OCI-LY3 (cell line): ENCODE results near the gene OSCP1.

Experiments used
- H2AFZ ChIP-seq: fragments of 200-600, 300-600 bp; shearing (Covaris generic); 2 replicates; pipeline ENCODE4 v1.6.0; 2014; ENCODE audit warnings: antibody characterized with exemption, low read depth, low read length
- H3K27ac ChIP-seq: fragments of 200-600, 300-600 bp; sonication (generic); 2 replicates; pipeline ENCODE4 v1.5.1; 2014; ENCODE audit warnings: mild to moderate bottlenecking, low read length, moderate library complexity, mixed read lengths
- H3K27me3 ChIP-seq: fragments of 200-600, 300-600 bp; sonication (generic); 2 replicates; pipeline ENCODE4 v1.6.1; 2014; ENCODE audit warnings: low read depth, low read length, mixed read lengths
- H3K36me3 ChIP-seq: fragments of 200-600, 300-600 bp; sonication (generic); replicated peaks from 2 replicates; pipeline ENCODE3; 2014; ENCODE audit warnings: low read depth, low read length, mixed read lengths
- H3K4me1 ChIP-seq: fragments of 300-600, 200-600 bp; sonication (generic); 2 replicates; pipeline ENCODE4 v1.6.1; 2014; ENCODE audit warnings: low read length, mixed read lengths
- H3K4me2 ChIP-seq: fragments of 200-600, 300-600 bp; sonication (generic); 2 replicates; pipeline ENCODE4 v1.6.1; 2014; ENCODE audit warnings: low read length, mixed read lengths
- H3K4me3 ChIP-seq: fragments of 300-600, 200-600 bp; sonication (generic); 2 replicates; pipeline ENCODE4 v1.5.1; 2014; ENCODE audit warnings: antibody characterized with exemption, mild to moderate bottlenecking, low read length, moderate library complexity
- H3K79me2 ChIP-seq: fragments of 300-600, 200-600 bp; shearing (Covaris generic); 2 replicates; pipeline ENCODE4 v1.6.1; 2014; ENCODE audit warnings: mild to moderate bottlenecking, low read length, mixed read lengths
- H3K9ac ChIP-seq: fragments of 300-600, 200-600 bp; shearing (Covaris generic); 2 replicates; pipeline ENCODE4 v1.6.0; 2014; ENCODE audit warnings: mild to moderate bottlenecking, low read length, moderate library complexity
- H3K9me3 ChIP-seq: fragments of 200-600, 300-600 bp; shearing (Covaris generic); 2 replicates; pipeline ENCODE4 v1.6.1; 2014; ENCODE audit warnings: low read length, mixed read lengths; ENCODE audit not compliant: insufficient read depth
- H4K20me1 ChIP-seq: fragments of 200-600, 300-600 bp; sonication (generic); 2 replicates; pipeline ENCODE4 v1.6.1; 2016; ENCODE audit warnings: low read length, mixed read lengths; ENCODE audit not compliant: insufficient read depth
- CTCF ChIP-seq: fragments of 200-600, 300-600 bp; sonication (generic); IDR thresholded peaks from 2 replicates; pipeline ENCODE4 v1.5.1; 2014; ENCODE audit warnings: antibody characterized with exemption, low read length, low read depth
- EZH2phosphoT487 ChIP-seq: fragments of 200-600 bp; shearing (Covaris generic); IDR thresholded peaks from 2 replicates; pipeline ENCODE4 v1.6.1; 2018; ENCODE audit warnings: antibody characterized with exemption, mixed run types, low read depth

Gene OSCP1

GRCh38 chr1:36425791-36426190, 24.5 kb downstream of the OSCP1 start:
- Histone ChIP-seq H3K4me2 (no peak overlapping the region), H3K4me3 (no peak overlapping the region), H4K20me1 (no peaks in the 10 kb centered on the region), H3K27me3 (no peaks in the 10 kb centered on the region), H3K79me2 (no peaks in the 10 kb centered on the region), H3K9me3 (no peaks in the 10 kb centered on the region), H2AFZ (no peak overlapping the region), H3K4me1 (no peaks in the 10 kb centered on the region), H3K36me3 (no peaks in the 10 kb centered on the region), H3K27ac (no peak overlapping the region), H3K9ac (no peak overlapping the region)
- TF ChIP-seq EZH2phosphoT487 (no peak), CTCF (no peak)

GRCh38 chr1:36421649-36422048, 28.6 kb downstream of the OSCP1 start:
- Histone ChIP-seq H2AFZ (no peak overlapping the region), H3K4me1 (peaks cover 5% of the 10 kb centered on the region; the same call in 1 of the 2 replicates), H3K36me3 (no peaks in the 10 kb centered on the region), H3K4me3 (no peak overlapping the region), H3K27ac (no peak overlapping the region), H3K79me2 (no peaks in the 10 kb centered on the region), H3K9me3 (no peaks in the 10 kb centered on the region), H3K4me2 (no peak overlapping the region), H4K20me1 (no peaks in the 10 kb centered on the region), H3K9ac (no peak overlapping the region), H3K27me3 (no peaks in the 10 kb centered on the region)
- TF ChIP-seq EZH2phosphoT487, result no peak
- TF ChIP-seq CTCF, result no peak

- Histone ChIP-seq H3K9me3 (no peaks in the 10 kb centered on the region), H3K9ac (no peak overlapping the region), H3K36me3 (no peaks in the 10 kb centered on the region), H3K4me3 (no peak overlapping the region), H4K20me1 (no peaks in the 10 kb centered on the region), H3K27ac (no peak overlapping the region), H3K4me1 (peaks cover 5% of the 10 kb centered on the region; the same call in 1 of the 2 replicates), H3K79me2 (no peaks in the 10 kb centered on the region), H3K4me2 (peak overlapping the region; percentile 37; the same call in 1 of the 2 replicates), H3K27me3 (no peaks in the 10 kb centered on the region), H2AFZ (peak overlapping the region; percentile 46; the same call in 1 of the 2 replicates)
- peak; percentile 78 for TF ChIP-seq CTCF
- TF ChIP-seq EZH2phosphoT487, result no peak
Observed at GRCh38 chr1:36420836-36421317, 29.4 kb downstream of the OSCP1 start.

GRCh38 chr1:36420409-36420808, 29.8 kb downstream of the OSCP1 start:
- no peaks in the 10 kb centered on the region for H3K27me3 ChIP-seq
- no peak overlapping the region for H3K4me3 ChIP-seq
- no peaks in the 10 kb centered on the region for H3K36me3 ChIP-seq
- H3K79me2 ChIP-seq, result no peaks in the 10 kb centered on the region
- no peak overlapping the region for H3K9ac ChIP-seq
- H3K9me3 ChIP-seq, result no peaks in the 10 kb centered on the region
- H3K4me1 ChIP-seq, result peaks cover 5% of the 10 kb centered on the region; the same call in 1 of the 2 replicates
- no peak overlapping the region for H3K27ac ChIP-seq
- no peak overlapping the region for H2AFZ ChIP-seq
- H3K4me2 ChIP-seq, result peak overlapping the region; percentile 37; the same call in 1 of the 2 replicates
- no peaks in the 10 kb centered on the region for H4K20me1 ChIP-seq
- TF ChIP-seq CTCF, result no peak
- no peak for TF ChIP-seq EZH2phosphoT487
